Measurements from ENCODE around the gene MPRIP.

- TF ChIP-seq POLR2A (IDR thresholded peaks at IDR 0.05; ENCODE audit: borderline replicate concordance, extremely low read depth, insufficient read depth, insufficient read length) = no peak
- TF ChIP-seq CTCF (IDR thresholded peaks at IDR 0.05 in 2 of 3, conservative IDR thresholded peaks at IDR 0.05 in 1 of 3; ENCODE audit: borderline replicate concordance in 1 of 3, insufficient read depth in 1 of 3, low read depth in 2 of 3, low read length in 2 of 3) = no peak
- TF ChIP-seq YY1 (IDR thresholded peaks at IDR 0.05; ENCODE audit: extremely low read depth, insufficient replicate concordance, low read depth, low read length) = no peak
- no peak for TF ChIP-seq RAD21 (IDR thresholded peaks at IDR 0.05; ENCODE audit: low read depth)
- TF ChIP-seq ATF3 (IDR thresholded peaks at IDR 0.05) = no peak
- no peak for TF ChIP-seq POLR2AphosphoS5 (IDR thresholded peaks at IDR 0.05; ENCODE audit: low read depth, low read length)
- no peak for TF ChIP-seq SP1 (IDR thresholded peaks at IDR 0.05; ENCODE audit: low read depth)
- TF ChIP-seq EZH2phosphoT487 (IDR thresholded peaks at IDR 0.05; ENCODE audit: borderline replicate concordance) = no peak
Observed at GRCh38 chr17:17204635-17205231, 162.5 kb downstream of the MPRIP start.
